ENCODE results near the gene MARCHF9. TPM values are rescaled to one million over a fixed set of nuclear protein-coding genes. Genes with fewer than 3 reads are reported as not detected.

MARCHF9 gene
- total RNA-seq, 2 experiments from 2014 or later: 29.2 to 31.4 TPM

GRCh38 chr12:57807285-57807684 is 52.4 kb downstream of the MARCHF9 start:
- Mint-ChIP-seq H3K36me3 (ENCODE audit: low read depth) (peaks cover 3% of the 10 kb centered on the region), H3K4me3 (no peak overlapping the region), H3K27ac (no peak overlapping the region), H3K4me1 (no peaks in the 10 kb centered on the region), H3K9me3 (no peaks in the 10 kb centered on the region), H3K27me3 (no peaks in the 10 kb centered on the region)
- DNase-seq: no peak
- ChIA-PET CTCF (interaction anchor here (1.6 kb wide), 1 partner anchor 98 kb away, joined by 6 read pairs; no protein-coding TSS in a partner anchor), POLR2A (no interaction called here)

GRCh38 chr12:57808351-57808750 is 53.4 kb downstream of the MARCHF9 start:
- Mint-ChIP-seq H3K9me3 (no peaks in the 10 kb centered on the region), H3K4me1 (peaks cover 4% of the 10 kb centered on the region), H3K27me3 (no peaks in the 10 kb centered on the region), H3K27ac (no peak overlapping the region), H3K4me3 (no peak overlapping the region), H3K36me3 (ENCODE audit: low read depth) (no peaks in the 10 kb centered on the region)
- POLR2A ChIA-PET: interaction anchor here (0.7 kb wide), 1 partner anchor 109 kb away, joined by 3 read pairs; no protein-coding TSS in a partner anchor
- no peak for DNase-seq
- CTCF ChIA-PET: no interaction called here

DNA sequence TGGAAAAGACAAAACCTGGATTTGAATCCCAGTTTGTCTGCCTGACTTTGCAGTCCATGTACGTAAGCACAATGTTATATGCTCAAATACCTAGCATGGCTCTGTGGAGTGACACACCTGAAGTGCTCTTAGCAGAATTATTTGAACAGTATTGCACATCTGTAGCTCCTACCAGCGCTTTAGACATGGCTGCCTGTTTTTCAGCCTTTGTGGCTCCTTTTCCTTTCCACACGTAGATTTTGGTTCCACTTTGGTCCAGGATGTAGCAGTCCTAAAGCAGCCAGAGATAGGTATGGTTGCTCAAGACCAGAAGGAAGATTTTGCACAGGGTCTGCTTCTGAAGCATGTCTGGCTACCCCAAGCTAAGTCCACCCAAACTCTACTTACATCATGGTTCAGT is 54.5 kb downstream of the MARCHF9 start:
- no peaks in the 10 kb centered on the region for H3K9me3 Mint-ChIP-seq
- H3K4me1 Mint-ChIP-seq: peaks cover 4% of the 10 kb centered on the region
- no peak overlapping the region for H3K27ac Mint-ChIP-seq
- H3K36me3 Mint-ChIP-seq (ENCODE audit: low read depth): no peaks in the 10 kb centered on the region
- ChIA-PET POLR2A (no interaction called here), CTCF (no interaction called here)
- H3K27me3 Mint-ChIP-seq: no peaks in the 10 kb centered on the region
- no peak overlapping the region for H3K4me3 Mint-ChIP-seq
- no peak for DNase-seq

Other genes with a start within 250 kb of the MARCHF9 start
- 10 to 100 TPM; 19.1 to 22.7 TPM for gene DDIT3, start 234.6 kb upstream of the MARCHF9 start, total RNA-seq
- gene MBD6, start 232.3 kb upstream of the MARCHF9 start, total RNA-seq: 10 to 100 TPM; 71.7 to 73.4 TPM
- 10 to 100 TPM; 80.9 to 85.1 TPM for gene DCTN2, start 207.9 kb upstream of the MARCHF9 start, total RNA-seq
- gene KIF5A, start 205.1 kb upstream of the MARCHF9 start, total RNA-seq: 1 to 10 TPM in 1 of 2 experiments, under 1 TPM in 1; 0.93 to 1.0 TPM
- gene PIP4K2C, start 163.9 kb upstream of the MARCHF9 start, total RNA-seq: 10 to 100 TPM; 21.6 to 21.9 TPM
- 10 to 100 TPM; 19.3 to 21.8 TPM for gene DTX3, start 150.3 kb upstream of the MARCHF9 start, total RNA-seq
- gene ARHGEF25, start 143.7 kb upstream of the MARCHF9 start, total RNA-seq: under 1 TPM; 0.55 to 0.93 TPM
- gene B4GALNT1, start 121.9 kb upstream of the MARCHF9 start, total RNA-seq: 1 to 10 TPM; 1.4 to 1.8 TPM
- gene OS9, start 61.0 kb upstream of the MARCHF9 start, total RNA-seq: 100 to 1,000 TPM; 146 to 152 TPM
- 10 to 100 TPM; 84.5 to 85.1 TPM for gene AGAP2, start 16.4 kb upstream of the MARCHF9 start, total RNA-seq
- gene TSPAN31, start 10.1 kb upstream of the MARCHF9 start, total RNA-seq: 10 to 100 TPM; 21.8 to 23.0 TPM
- gene CDK4, start 2.8 kb upstream of the MARCHF9 start, total RNA-seq: 10 to 100 TPM; 87.7 to 88.6 TPM
- 1 to 10 TPM; 3.3 to 4.3 TPM for gene CYP27B1, start 12.0 kb downstream of the MARCHF9 start, total RNA-seq
- gene METTL1, start 17.0 kb downstream of the MARCHF9 start, total RNA-seq: 10 to 100 TPM; 12.5 to 13.8 TPM
- gene EEF1AKMT3, start 17.5 kb downstream of the MARCHF9 start, total RNA-seq: 1 to 10 TPM; 4.2 to 4.7 TPM
- 10 to 100 TPM; 28.9 to 31.5 TPM for gene TSFM, start 27.7 kb downstream of the MARCHF9 start, total RNA-seq
- 1 to 10 TPM; 1.5 to 2.4 TPM for gene AVIL, start 63.6 kb downstream of the MARCHF9 start, total RNA-seq
- 100 to 1,000 TPM; 137 to 141 TPM for gene CTDSP2, start 91.6 kb downstream of the MARCHF9 start, total RNA-seq
- gene ATP23, start 186.5 kb downstream of the MARCHF9 start, total RNA-seq: 10 to 100 TPM; 17.1 to 18.7 TPM